Heart left ventricle (tissue), 16 donors: ENCODE results near the gene AMZ2. TPM values are rescaled to one million over a fixed set of nuclear protein-coding genes. Genes with fewer than 3 reads are reported as not detected.

ENCODE experiments used
- ATAC-seq, 4 donors: fragments of 200-7000 bp; cut with Tn5 transposase; one replicate each; pipeline ENCODE4 v1.9.1; 2020 to 2022; ENCODE audit warnings: moderate library complexity in 4 of 4, mild to moderate bottlenecking in 3 of 4, moderate number of reproducible peaks in 1 of 4
- DNase-seq, 5 donors: peaks; one replicate each; pipeline ENCODE4 v3.0.0-alpha.2; 2020
- H3K27ac ChIP-seq, 12 donors: fragments of 200-600 bp; sonication (generic) in 4 of 12; one replicate each; pipeline versions ENCODE4 v1.5.0 to v1.8.0; 2016 to 2022; ENCODE audit warnings: mild to moderate bottlenecking in 2 of 12
- H3K27me3 ChIP-seq, 9 donors: fragments of 200-600 bp; sonication (generic) in 2 of 9; one replicate each; pipeline versions ENCODE4 v1.5.1 to v1.8.0; 2016 to 2022; ENCODE audit warnings: mild to moderate bottlenecking in 3 of 9
- H3K36me3 ChIP-seq, 9 donors: fragments of 200-600 bp; sonication (generic) in 2 of 9; one replicate each; pipeline versions ENCODE4 v1.5.0 to v1.8.0; 2018 to 2022; ENCODE audit warnings: mild to moderate bottlenecking in 2 of 9
- H3K4me1 ChIP-seq, 12 donors: fragments of 200-600 bp; sonication (generic) in 4 of 12; one replicate each; pipeline versions ENCODE4 v1.5.0 to v1.8.0; 2016 to 2022; ENCODE audit warnings: mild to moderate bottlenecking in 3 of 12
- H3K4me3 ChIP-seq, 12 donors: fragments of 200-600 bp; sonication (generic) in 4 of 12; one replicate each; pipeline versions ENCODE4 v1.5.0 to v1.8.0; 2017 to 2022; ENCODE audit warnings: mild to moderate bottlenecking in 9 of 12, moderate library complexity in 4 of 12
- H3K9me3 ChIP-seq, 12 donors: fragments of 200-600 bp; sonication (generic) in 4 of 12; one replicate each; pipeline versions ENCODE4 v1.5.0 to v1.8.0; 2016 to 2022; ENCODE audit warnings: mild to moderate bottlenecking in 1 of 12
- CTCF ChIP-seq, 12 donors: fragments of 200-600 bp; sonication (generic) in 4 of 12; IDR thresholded peaks; one replicate each; pipeline versions ENCODE4 v1.5.0 to v1.8.0; 2018 to 2022; ENCODE audit warnings: antibody characterized with exemption in 12 of 12, mild to moderate bottlenecking in 5 of 12
- POLR2A ChIP-seq, 2 donors: fragments of 450-650 bp; IDR thresholded peaks; one replicate each; pipeline ENCODE4 v1.6.1; 2017; ENCODE audit warnings: antibody characterized with exemption in 2 of 2, mild to moderate bottlenecking in 2 of 2, moderate library complexity in 2 of 2
- WGBS, 4 donors: extraction: QIAGEN DNeasy Blood & Tissue Kit in 2 of 4; methylation state at CpG; one replicate each; pipeline versions ENCODE4 v1.1.5 to v1.1.7; 2013 to 2018; 5-methylcytosine and 5-hydroxymethylcytosine counted together
- intact Hi-C, 10 donors: fragments of 100-400 bp; cut with DNase I; formaldehyde crosslinking; loops; one replicate each; pipeline versions ENCODE4 v1.11.1 to v1.14.2; 2022
- polyA plus RNA-seq, 2 donors: library from polyadenylated mRNA; stranded (reverse); fragments of 200-250 nt; gene quantifications; one replicate each; pipeline ENCODE4 v1.2.3, GENCODE V29; 2013
- total RNA-seq, 9 donors: library from RNA; depleted of rRNA in 2 of 9; stranded (reverse); fragments of >200 nt in 2 of 9; fragmentation: NEBNext Ultra II Directional in 3 of 9; extraction: Animal tissue kit (Norgen Biotek cat#: 25700) in 3 of 9; gene quantifications; one replicate each; pipeline versions ENCODE4 v1.1.0 to v1.2.4, GENCODE V29; 2016 to 2023
- donor health status: ischemic (EF 13 %, LVEDD 7.1; RV severe dilation, severe dysfunction).
- donor health status: healthy with polysubstance abuse.
- donor health status: DM: no; HTN: yes; CAD: no.
- donor health status: DM: no; HTN: no; CAD: no.
- donor health status: ischemic (EF 25% LVEDD 6.9; RV normal size, moderate dysfunction).
- donor health status: ischemic (EF 25% LVEDD 5.7; RV mildly dilated, moderate dysfunction).
- donor health status: healthy.
- donor health status: DM: yes; HTN: yes; CAD: no.
- donor health status: ischemic (EF 35%, LVEDD 5.7; RV mildly dilated, moderate dysfunction).
- donor health status: nonischemic (EF 11% LVEDD 7.7; RV severe dilation, severe dysfunction).
- donor health status: DM: yes; HTN: yes; CAD: no.
- donor health status: PGD.
- donor health status: ischemic (EF 29% LVEDD 5.4; RV normal size, mild dysfunction).
- donor health status: nonischemic (EF 23%, LVEDD 6.1; RV moderate dilation, normal function).

The AMZ2 gene
- total and polyA plus RNA-seq, 11 donors = 52.9 to 141 (median 89.1) TPM

GRCh38 chr17:68290268-68290954 lies 42.6 kb downstream of the AMZ2 start:
- no peak for TF ChIP-seq CTCF (IDR thresholded peaks at IDR 0.05)
- TF ChIP-seq POLR2A (IDR thresholded peaks at IDR 0.05) = no peak
- Histone ChIP-seq H3K9me3 (no peaks in the 10 kb centered on the region), H3K27ac (peak overlapping the region in 7 of 12 donors; percentile 28 to 98 (median 71)), H3K36me3 (no peaks in the 10 kb centered on the region), H3K4me3 (peak overlapping the region in 11 of 12 donors; percentile 60 to 91 (median 70)), H3K4me1 (peaks cover 2 to 33% (median 13%) of the 10 kb centered on the region in 12 donors), H3K27me3 (peaks cover 0 to 18% (median 3%) of the 10 kb centered on the region in 9 donors)
- ATAC-seq = peak in 2 of 4 donors; percentile 7 to 21
- intact Hi-C loops = loop anchor here in 3 of 10 donors (5.0 to 10.0 kb wide), 2 partner anchors 84 to 87 kb away; no protein-coding TSS in a partner anchor
- 2 to 4% (median 3%) methylated on average over 33 to 50 of the region's 50 CpGs for WGBS, 4 donors
- peak in 3 of 5 donors; percentile 13 to 68 (median 41) for DNase-seq

DNA sequence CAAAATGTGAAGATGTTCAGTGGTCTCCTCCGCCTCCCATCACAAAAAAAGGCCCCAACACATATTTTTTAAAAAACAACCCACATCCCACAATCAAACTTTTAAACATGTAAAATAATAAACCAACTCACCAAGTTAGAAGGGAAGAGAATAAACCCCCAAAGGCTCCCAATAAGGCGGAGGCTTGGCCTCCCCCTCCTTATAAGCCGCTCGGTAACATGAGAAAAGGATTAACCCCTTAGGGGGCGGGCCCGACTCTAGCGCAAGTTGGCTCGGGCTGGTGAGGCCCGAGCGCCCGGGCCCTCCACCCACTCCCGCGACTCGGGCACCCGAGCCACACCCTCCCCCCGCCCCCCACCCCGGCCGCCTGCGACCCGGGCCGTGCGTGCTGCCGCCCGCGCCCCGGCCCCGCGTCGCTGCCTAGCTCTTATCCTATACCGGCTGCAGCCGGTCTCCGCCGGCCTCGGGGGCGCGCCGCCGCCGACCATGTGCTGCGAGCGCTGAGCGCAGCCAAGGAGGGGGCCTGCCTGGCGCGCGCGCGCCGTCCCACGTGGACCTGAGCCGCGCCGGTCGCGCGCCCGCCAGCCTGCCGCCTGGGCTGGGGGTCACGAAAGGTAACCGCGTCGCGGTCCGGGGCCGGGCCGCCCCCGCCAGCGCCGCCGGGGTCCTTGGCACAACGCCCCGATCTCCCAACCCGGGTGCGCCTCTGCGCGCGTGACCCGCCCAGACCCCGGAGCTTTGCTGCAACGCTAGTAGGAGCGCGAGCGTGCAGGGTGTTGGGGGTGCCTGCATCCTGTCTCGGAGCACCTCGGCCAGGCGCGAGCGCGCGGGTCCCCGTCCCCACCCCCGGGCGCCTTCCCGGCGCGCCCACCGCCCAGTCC lies 43.4 kb downstream of the AMZ2 start, which contains the start of the genes ARSG and SLC16A6:
TSS of gene ARSG (plus strand) at position 541 of the 881 bp plus-strand sequence. CDS start 15,999 bp downstream, outside the sequence.
TSS of gene SLC16A6 (minus strand) at position 173 of the 881 bp plus-strand sequence. CDS start 12,807 bp downstream, outside the sequence.
- 0 to 1% (median 1%) methylated on average over 23 to 96 of the region's 96 CpGs for WGBS, 4 donors
- peak within 1 kb of the TSS in 10 of 12 donors; percentile 14 to 98 (median 58) for H3K27ac ChIP-seq
- peak; percentile 57 to 86 (median 74) for ATAC-seq
- H3K36me3 ChIP-seq = no peaks in the 10 kb centered on the region
- TF ChIP-seq POLR2A (IDR thresholded peaks at IDR 0.05) = no peak
- TF ChIP-seq CTCF (IDR thresholded peaks at IDR 0.05) = no peak
- H3K27me3 ChIP-seq = peaks cover 0 to 24% (median 3%) of the 10 kb centered on the region in 9 donors
- H3K4me3 ChIP-seq = peak within 1 kb of the TSS; percentile 60 to 91 (median 70)
- intact Hi-C loops = loop anchor here in 3 of 10 donors (5.0 to 10.0 kb wide), 2 partner anchors 84 to 86 kb away; no protein-coding TSS in a partner anchor
- H3K4me1 ChIP-seq = peaks cover 2 to 39% (median 13%) of the 10 kb centered on the region in 12 donors
- peak; percentile 45 to 84 (median 59) for DNase-seq
- no peaks in the 10 kb centered on the region for H3K9me3 ChIP-seq

DNA sequence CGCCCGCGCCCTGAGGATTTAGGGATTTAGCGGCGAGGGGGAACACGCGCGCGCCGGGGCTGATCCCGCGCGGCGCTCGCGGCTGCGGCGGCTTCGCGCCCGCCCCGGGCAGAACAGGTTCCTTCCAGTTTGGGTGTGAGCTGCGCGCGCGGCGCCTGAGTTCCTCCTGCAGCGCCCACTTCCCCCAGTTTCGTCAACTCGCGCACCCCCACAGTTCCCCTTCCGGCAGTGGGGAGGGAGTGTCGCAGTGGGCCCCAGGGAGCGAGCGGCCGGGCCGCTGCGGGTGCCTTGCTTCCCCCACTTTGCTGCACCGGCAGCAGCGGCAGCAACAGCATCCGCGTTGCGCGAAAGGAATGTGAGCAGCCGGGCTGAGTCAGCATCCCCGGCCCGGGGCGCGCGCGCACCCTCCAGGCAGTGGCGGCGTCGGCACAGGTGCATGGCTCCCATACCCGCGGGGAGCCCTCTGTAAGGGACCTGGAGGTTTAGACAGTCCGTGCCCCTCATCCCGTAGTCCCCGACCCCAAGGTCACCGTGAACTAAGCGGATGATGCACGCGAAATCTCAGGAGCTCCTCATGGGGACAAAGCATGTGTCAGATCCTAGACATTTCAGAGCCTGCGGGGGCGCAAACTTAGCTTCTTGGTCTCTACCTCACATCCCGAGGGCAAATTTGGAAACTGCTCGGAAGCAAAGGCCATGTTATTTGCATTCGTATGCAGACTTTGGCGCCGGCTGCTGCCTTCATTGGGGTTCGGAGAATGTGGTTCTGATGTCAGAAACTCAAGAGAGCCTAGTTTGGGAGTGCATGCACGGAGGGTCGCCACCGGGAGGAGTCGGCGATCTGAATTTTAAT lies 44.2 kb downstream of the AMZ2 start:
- H3K4me3 ChIP-seq = peak overlapping the region; percentile 60 to 91 (median 70)
- TF ChIP-seq POLR2A (IDR thresholded peaks at IDR 0.05) (no peak), CTCF (IDR thresholded peaks at IDR 0.05) (peak in 2 of 12 donors; percentile 0 to 2)
- WGBS, 4 donors = 1 to 5% (median 1%) methylated on average over 19 to 76 of the region's 76 CpGs
- intact Hi-C loops = loop anchor here in 3 of 10 donors (5.0 to 10.0 kb wide), 2 partner anchors 83 to 85 kb away; no protein-coding TSS in a partner anchor
- ATAC-seq (peak; percentile 32 to 88 (median 82)), DNase-seq (peak; percentile 75 to 92 (median 83))
- H3K4me1 ChIP-seq = peaks cover 2 to 47% (median 13%) of the 10 kb centered on the region in 12 donors
- peaks cover 0 to 30% (median 3%) of the 10 kb centered on the region in 9 donors for H3K27me3 ChIP-seq
- H3K9me3 ChIP-seq = no peaks in the 10 kb centered on the region
- H3K27ac ChIP-seq = peak overlapping the region in 10 of 12 donors; percentile 14 to 98 (median 58)
- no peaks in the 10 kb centered on the region for H3K36me3 ChIP-seq
